ENCODE results near the gene MAB21L4. TPM values are rescaled to one million over a fixed set of nuclear protein-coding genes. Genes with fewer than 3 reads are reported as not detected.

MAB21L4 gene
- total RNA-seq, 1 experiment from 2014 or later, result 0.21 TPM

- peak; percentile 87 for TF ChIP-seq CTCF (IDR thresholded peaks at IDR 0.05)
- TF ChIP-seq REST (IDR thresholded peaks at IDR 0.05; ENCODE audit: insufficient read depth in 1 of 2, low read depth in 2 of 2, low read length in 1 of 2), result peak; percentile 86 to 94
- no peak for TF ChIP-seq POLR2AphosphoS5 (IDR thresholded peaks at IDR 0.05; ENCODE audit: low read depth, low read length)
- no peak for TF ChIP-seq TCF7L2 (IDR thresholded peaks at IDR 0.05; ENCODE audit: low read depth, low read length)
- TF ChIP-seq SIN3A (IDR thresholded peaks at IDR 0.05; ENCODE audit: borderline replicate concordance, insufficient read depth, low read depth, low read length), result no peak
- Histone ChIP-seq H3K4me3 (ENCODE audit: low read depth in 2 of 2, low read length in 2 of 2) (no peak overlapping the region), H3K9me3 (ENCODE audit: control insufficient read depth, insufficient read depth, low read depth, low read length) (no peaks in the 10 kb centered on the region), H3K4me1 (ENCODE audit: control insufficient read depth, insufficient read depth, low read length) (no peaks in the 10 kb centered on the region), H3K27ac (ENCODE audit: low read length) (no peak overlapping the region), H3K36me3 (ENCODE audit: control insufficient read depth, insufficient read depth, low read length) (no peaks in the 10 kb centered on the region), H3K27me3 (ENCODE audit: control insufficient read depth, insufficient read depth, low read length) (0 out of 2 replicates have a peak, but pooled peaks cover 2% of the 10 kb centered on the region)
- ATAC-seq, result peak; percentile 91
- ChIA-PET POLR2A (no interaction called here), CTCF (interaction anchor here (0.6 to 1.4 kb wide), 17 partner anchors 9 to 420 kb away, joined by 3 to 9 read pairs (median 3); no protein-coding TSS in a partner anchor)
- DNase-seq (ENCODE audit: low read depth, low spot score), result peak; percentile 25
- intact Hi-C loops (cut with micrococcal nuclease; ENCODE audit: unreplicated experiment), result no loop called here
- BruUV-seq (replicated peaks), result no TSS peak
- in situ Hi-C loops (cut with HindIII; ENCODE audit: low pct_unique_long_range_greater_than_20kb, low sequenced_read_pairs), result no loop called here
These were observed 55.4 kb downstream of the MAB21L4 start for GRCh38 chr2:240840435-240841060.

DNA sequence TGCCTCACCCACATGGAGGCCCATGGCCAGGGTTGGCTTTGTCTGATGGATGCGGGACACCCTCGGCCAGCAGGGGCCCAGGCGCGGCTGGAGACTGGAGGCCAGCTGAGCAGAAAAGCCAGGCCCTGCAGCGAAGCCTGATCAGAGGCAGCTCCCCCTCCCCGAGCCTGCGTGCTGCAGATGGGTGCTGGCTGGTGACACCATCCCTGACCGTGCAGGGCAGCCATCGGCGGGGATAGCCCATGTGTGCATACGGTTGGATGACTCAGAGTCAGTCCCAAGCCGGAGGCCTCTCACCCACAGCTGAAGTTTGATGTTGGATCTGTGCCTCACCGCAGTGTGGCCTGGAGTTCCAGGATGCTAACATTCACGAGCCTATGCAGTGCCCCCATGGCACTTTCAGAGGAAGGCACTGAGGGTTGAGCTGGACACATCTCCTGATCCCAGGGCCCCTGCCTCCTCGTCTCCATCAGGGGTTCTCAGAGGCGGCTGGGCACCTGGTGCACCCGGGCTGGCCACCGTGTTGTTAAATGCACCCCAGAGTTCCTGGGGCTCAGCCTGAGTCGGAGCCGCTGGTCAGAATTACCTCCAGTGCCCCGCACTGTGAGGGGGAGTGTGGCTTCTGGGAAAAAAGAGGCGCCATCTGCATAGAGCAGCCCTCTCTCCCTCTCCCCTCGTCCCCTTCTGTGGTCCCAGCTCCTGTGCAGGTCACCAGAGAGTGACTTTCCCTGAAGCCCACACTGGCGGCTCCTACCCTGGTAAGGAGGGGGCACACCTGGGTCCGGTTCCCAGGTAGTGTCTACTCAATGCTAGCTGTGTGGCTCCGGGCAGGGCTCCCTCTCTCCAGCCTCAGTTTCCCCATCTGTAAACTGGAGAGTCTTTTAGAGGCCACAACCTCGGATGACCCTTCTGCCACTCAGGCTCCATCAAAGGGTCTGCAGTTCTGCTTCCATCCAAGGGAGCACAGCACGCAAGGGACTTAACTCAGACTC lies 56.5 kb downstream of the MAB21L4 start:
- H3K27me3 ChIP-seq (ENCODE audit: control insufficient read depth, insufficient read depth, low read length), result 0 out of 2 replicates have a peak, but pooled peaks cover 2% of the 10 kb centered on the region
- TF ChIP-seq SIN3A (IDR thresholded peaks at IDR 0.05; ENCODE audit: borderline replicate concordance, insufficient read depth, low read depth, low read length) (no peak), TCF7L2 (IDR thresholded peaks at IDR 0.05; ENCODE audit: low read depth, low read length) (no peak), REST (IDR thresholded peaks at IDR 0.05; ENCODE audit: insufficient read depth in 1 of 2, low read depth in 2 of 2, low read length in 1 of 2) (no peak), CTCF (IDR thresholded peaks at IDR 0.05) (no peak), POLR2AphosphoS5 (IDR thresholded peaks at IDR 0.05; ENCODE audit: low read depth, low read length) (no peak)
- H3K9me3 ChIP-seq (ENCODE audit: control insufficient read depth, insufficient read depth, low read depth, low read length), result no peaks in the 10 kb centered on the region
- ATAC-seq (0 out of 2 replicates have a peak, but pooled peaks have one; percentile 15), DNase-seq (ENCODE audit: low read depth, low spot score) (no peak)
- H3K27ac ChIP-seq (ENCODE audit: low read length), result no peak overlapping the region
- no peaks in the 10 kb centered on the region for H3K36me3 ChIP-seq (ENCODE audit: control insufficient read depth, insufficient read depth, low read length)
- in situ Hi-C loops (cut with HindIII; ENCODE audit: low pct_unique_long_range_greater_than_20kb, low sequenced_read_pairs) (no loop called here), intact Hi-C loops (cut with micrococcal nuclease; ENCODE audit: unreplicated experiment) (no loop called here)
- no peak overlapping the region for H3K4me3 ChIP-seq (ENCODE audit: low read depth in 2 of 2, low read length in 2 of 2)
- no peaks in the 10 kb centered on the region for H3K4me1 ChIP-seq (ENCODE audit: control insufficient read depth, insufficient read depth, low read length)
- no TSS peak for BruUV-seq (replicated peaks)
- ChIA-PET POLR2A (interaction anchor here (0.6 kb wide), 1 partner anchor 40 kb away, joined by 6 read pairs; no protein-coding TSS in a partner anchor), CTCF (interaction anchor here (0.6 to 1.4 kb wide), 10 partner anchors 10 to 326 kb away, joined by 3 to 8 read pairs (median 4); no protein-coding TSS in a partner anchor)
